CD4-positive, alpha-beta T cell (primary cell): ENCODE data around the gene WDFY4. TPM values are rescaled to one million over a fixed set of nuclear protein-coding genes. Genes with fewer than 3 reads are reported as not detected.

Experiments used
- ATAC-seq: fragments of 200-7000 bp; cut with Tn5 transposase; one replicate; pipeline ENCODE4 v1.10.0; 2022; ENCODE audit warnings: mild to moderate bottlenecking; ENCODE audit not compliant: poor library complexity
- CTCF ChIA-PET: fragments of 350-600 bp; sonication (Branson Sonifier 250); formaldehyde crosslinking; loops from one replicate; lab custom pipeline; 2021; ENCODE audit warnings: antibody characterized with exemption, inconsistent platforms; lab: Charles Lee
- POLR2A ChIA-PET: fragments of 350-600 bp; sonication (Branson Sonifier 250); formaldehyde crosslinking; loops from one replicate; lab custom pipeline; 2021; ENCODE audit warnings: antibody characterized with exemption, inconsistent platforms; lab: Charles Lee
- DNase-seq, 14 experiments: peaks; one replicate each; pipeline ENCODE4 v3.0.0-alpha.2; 2013 to 2020; ENCODE audit warnings: mixed read lengths in 2 of 14
- H3K27ac ChIP-seq, 2 donors: one replicate each; pipeline versions ENCODE4 v1.5.1 to v1.7.0; 2013; ENCODE audit warnings: low read length in 2 of 2, low read depth in 1 of 2, mild to moderate bottlenecking in 1 of 2
- H3K27me3 ChIP-seq, 2 experiments: 1 replicate in 1 of 2; 2 replicates in 1 of 2; pipeline versions ENCODE4 v1.6.1 to v1.7.0; 2013; ENCODE audit warnings: low read length in 2 of 2, control low read depth in 1 of 2, mild to moderate bottlenecking in 1 of 2, moderate library complexity in 1 of 2; ENCODE audit not compliant: insufficient read depth in 2 of 2, control insufficient read depth in 1 of 2
- H3K36me3 ChIP-seq: one replicate; pipeline ENCODE4 v1.6.1; 2013; ENCODE audit warnings: low read length, control low read depth; ENCODE audit not compliant: insufficient read depth
- H3K4me1 ChIP-seq: one replicate; pipeline ENCODE4 v1.6.1; 2013; ENCODE audit warnings: low read length, control low read depth; ENCODE audit not compliant: insufficient read depth
- H3K4me3 ChIP-seq: one replicate; pipeline ENCODE4 v1.5.1; 2013; ENCODE audit warnings: mild to moderate bottlenecking, low read length, moderate library complexity
- H3K9me3 ChIP-seq, 2 experiments: 1 replicate in 1 of 2; 2 replicates in 1 of 2; pipeline versions ENCODE4 v1.6.1 to v1.7.0; 2013; ENCODE audit warnings: low read length in 2 of 2, mild to moderate bottlenecking in 2 of 2, control low read depth in 1 of 2, moderate library complexity in 1 of 2; ENCODE audit not compliant: control insufficient read depth in 1 of 2, insufficient read depth in 1 of 2
- H3K27ac Mint-ChIP-seq: one replicate; pipeline ENCODE4 v1.8.0; 2020; ENCODE audit warnings: mixed read lengths
- H3K27me3 Mint-ChIP-seq: one replicate; pipeline ENCODE4 v1.8.0; 2021; ENCODE audit warnings: mixed read lengths
- H3K36me3 Mint-ChIP-seq: one replicate; pipeline ENCODE4 v1.8.0; 2021; ENCODE audit warnings: low read depth, mixed read lengths
- H3K4me1 Mint-ChIP-seq: one replicate; pipeline ENCODE4 v1.8.0; 2021; ENCODE audit warnings: low read depth, mixed read lengths
- H3K4me3 Mint-ChIP-seq: one replicate; pipeline ENCODE4 v1.8.0; 2020; ENCODE audit warnings: mild to moderate bottlenecking, mixed read lengths
- H3K9me3 Mint-ChIP-seq: one replicate; pipeline ENCODE4 v1.8.0; 2020; ENCODE audit warnings: mixed read lengths
- intact Hi-C, 2 experiments: fragments of 100-400 bp; cut with DNase I in 1 of 2; cut with micrococcal nuclease in 1 of 2; formaldehyde crosslinking; loops; one replicate each; pipeline versions ENCODE4 v1.15.1 to v1.9.0; 2023 to 2025; cut with DNase I, micrococcal nuclease
- total RNA-seq, 174 experiments: library from RNA in 2 of 174; stranded (reverse) in 2 of 174; gene quantifications; one replicate each; pipeline ENCODE4 v1.2.3 and lab custom pipeline; 2021 to 2026
- TF ChIP-seq, protein P1 (sequence below): fragments of 200-600 bp; IDR thresholded peaks from one replicate; pipeline ENCODE4 v1.8.0; 2022; ENCODE audit warnings: antibody characterized with exemption, mild to moderate bottlenecking

The WDFY4 gene
- total RNA-seq, 2 experiments from 2014 or later = 1.3 to 2.5 TPM

GRCh38 chr10:48714088-48714487, 29.4 kb downstream of the WDFY4 start:
- TF ChIP-seq, protein P1, sequence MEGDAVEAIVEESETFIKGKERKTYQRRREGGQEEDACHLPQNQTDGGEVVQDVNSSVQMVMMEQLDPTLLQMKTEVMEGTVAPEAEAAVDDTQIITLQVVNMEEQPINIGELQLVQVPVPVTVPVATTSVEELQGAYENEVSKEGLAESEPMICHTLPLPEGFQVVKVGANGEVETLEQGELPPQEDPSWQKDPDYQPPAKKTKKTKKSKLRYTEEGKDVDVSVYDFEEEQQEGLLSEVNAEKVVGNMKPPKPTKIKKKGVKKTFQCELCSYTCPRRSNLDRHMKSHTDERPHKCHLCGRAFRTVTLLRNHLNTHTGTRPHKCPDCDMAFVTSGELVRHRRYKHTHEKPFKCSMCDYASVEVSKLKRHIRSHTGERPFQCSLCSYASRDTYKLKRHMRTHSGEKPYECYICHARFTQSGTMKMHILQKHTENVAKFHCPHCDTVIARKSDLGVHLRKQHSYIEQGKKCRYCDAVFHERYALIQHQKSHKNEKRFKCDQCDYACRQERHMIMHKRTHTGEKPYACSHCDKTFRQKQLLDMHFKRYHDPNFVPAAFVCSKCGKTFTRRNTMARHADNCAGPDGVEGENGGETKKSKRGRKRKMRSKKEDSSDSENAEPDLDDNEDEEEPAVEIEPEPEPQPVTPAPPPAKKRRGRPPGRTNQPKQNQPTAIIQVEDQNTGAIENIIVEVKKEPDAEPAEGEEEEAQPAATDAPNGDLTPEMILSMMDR = no peak
- Mint-ChIP-seq H3K36me3 (no peaks in the 10 kb centered on the region), H3K9me3 (peaks cover 5% of the 10 kb centered on the region), H3K27ac (no peak overlapping the region), H3K4me3 (no peak overlapping the region), H3K4me1 (no peaks in the 10 kb centered on the region), H3K27me3 (peaks cover 4% of the 10 kb centered on the region)
- Histone ChIP-seq H3K4me1 (no peaks in the 10 kb centered on the region), H3K36me3 (no peaks in the 10 kb centered on the region), H3K9me3 (peaks cover 6 to 9% of the 10 kb centered on the region in 2 experiments), H3K4me3 (no peak overlapping the region), H3K27ac (no peak overlapping the region), H3K27me3 (no peaks in the 10 kb centered on the region)
- ATAC-seq = no peak
- no peak for DNase-seq
- intact Hi-C loops = no loop called here
- CTCF ChIA-PET = interaction anchor here (1.0 kb wide), 1 partner anchor 13 kb away, joined by 3 read pairs; no protein-coding TSS in a partner anchor
- POLR2A ChIA-PET = no interaction called here

GRCh38 chr10:48716416-48716815, 31.7 kb downstream of the WDFY4 start:
- no peak overlapping the region for H3K27ac Mint-ChIP-seq
- no peaks in the 10 kb centered on the region for H3K36me3 ChIP-seq

GRCh38 chr10:48720611-48721010, 35.9 kb downstream of the WDFY4 start:
- H3K36me3 ChIP-seq = no peaks in the 10 kb centered on the region

More at GRCh38 chr10:48716416-48716815, 31.7 kb downstream of the WDFY4 start:
- Mint-ChIP-seq H3K27me3 (no peaks in the 10 kb centered on the region), H3K4me1 (no peaks in the 10 kb centered on the region), H3K9me3 (peaks cover 5% of the 10 kb centered on the region), H3K4me3 (no peak overlapping the region), H3K36me3 (no peaks in the 10 kb centered on the region)
- Histone ChIP-seq H3K27ac (no peak overlapping the region), H3K4me3 (no peak overlapping the region), H3K27me3 (no peaks in the 10 kb centered on the region), H3K9me3 (peaks cover 6 to 9% of the 10 kb centered on the region in 2 experiments), H3K4me1 (no peaks in the 10 kb centered on the region)
- ATAC-seq = no peak
- TF ChIP-seq, protein P1 = no peak
- intact Hi-C loops = no loop called here
- CTCF ChIA-PET = no interaction called here
- DNase-seq = no peak
- POLR2A ChIA-PET = no interaction called here

More at GRCh38 chr10:48720611-48721010, 35.9 kb downstream of the WDFY4 start:
- no peak for ATAC-seq
- H3K27me3 Mint-ChIP-seq = no peaks in the 10 kb centered on the region
- ChIA-PET POLR2A (no interaction called here), CTCF (no interaction called here)
- H3K4me3 ChIP-seq = no peak overlapping the region
- no peaks in the 10 kb centered on the region for H3K4me1 ChIP-seq
- TF ChIP-seq, protein P1 = no peak
- no peak overlapping the region for H3K4me3 Mint-ChIP-seq
- DNase-seq = no peak
- no peaks in the 10 kb centered on the region for H3K36me3 Mint-ChIP-seq
- no peaks in the 10 kb centered on the region for H3K27me3 ChIP-seq
- H3K9me3 ChIP-seq = peaks cover 0 to 2% of the 10 kb centered on the region in 2 experiments
- no peak overlapping the region for H3K27ac Mint-ChIP-seq
- no peak overlapping the region for H3K27ac ChIP-seq
- no peaks in the 10 kb centered on the region for H3K4me1 Mint-ChIP-seq
- intact Hi-C loops = no loop called here
- H3K9me3 Mint-ChIP-seq = no peaks in the 10 kb centered on the region
